Activated B cell treated with CpG ODN at 0.5 μM for 24 hours (primary cell): ENCODE results near the gene CLRN2. TPM values are rescaled to one million over a fixed set of nuclear protein-coding genes. Genes with fewer than 3 reads are reported as not detected.

Experiments
- ATAC-seq: fragments of 200-7000 bp; cut with Tn5 transposase; one replicate; pipeline ENCODE4 v1.10.0; 2021; ENCODE audit warnings: low read depth, mild to moderate bottlenecking, moderate library complexity
- CTCF ChIA-PET: fragments of 350-600 bp; sonication (Branson Sonifier 250); formaldehyde crosslinking; loops from one replicate; lab custom pipeline; 2021; ENCODE audit warnings: antibody characterized with exemption; lab: Charles Lee
- POLR2A ChIA-PET: fragments of 350-600 bp; sonication (Branson Sonifier 250); formaldehyde crosslinking; loops from one replicate; lab custom pipeline; 2021; ENCODE audit warnings: antibody characterized with exemption; lab: Charles Lee
- DNase-seq: peaks from one replicate; pipeline ENCODE4 v3.0.0; 2022
- H3K27ac Mint-ChIP-seq: one replicate; pipeline ENCODE4 v1.8.0; 2020; ENCODE audit warnings: mixed read lengths
- H3K27me3 Mint-ChIP-seq: one replicate; pipeline ENCODE4 v1.8.0; 2021; ENCODE audit warnings: mixed read lengths
- H3K36me3 Mint-ChIP-seq: one replicate; pipeline ENCODE4 v1.8.0; 2021; ENCODE audit warnings: low read depth, mixed read lengths
- H3K4me1 Mint-ChIP-seq: one replicate; pipeline ENCODE4 v1.8.0; 2021; ENCODE audit warnings: mixed read lengths
- H3K4me3 Mint-ChIP-seq: one replicate; pipeline ENCODE4 v1.8.0; 2020; ENCODE audit warnings: mild to moderate bottlenecking, mixed read lengths
- H3K9me3 Mint-ChIP-seq: one replicate; pipeline ENCODE4 v1.8.0; 2020; ENCODE audit warnings: mixed read lengths
- intact Hi-C: fragments of 100-400 bp; cut with micrococcal nuclease; formaldehyde crosslinking; loops from one replicate; pipeline ENCODE4 v1.15.1; 2024
- total RNA-seq: library from RNA; stranded (reverse); gene quantifications from 2 replicates; pipeline ENCODE4 v1.2.3, GENCODE V29; 2022
- TF ChIP-seq, protein P1 (sequence below): fragments of 200-600 bp; IDR thresholded peaks from one replicate; pipeline ENCODE4 v1.8.0; 2022; ENCODE audit warnings: antibody characterized with exemption, mild to moderate bottlenecking

The CLRN2 gene
- total RNA-seq, 1 donor from 2014 or later: not detected

DNA sequence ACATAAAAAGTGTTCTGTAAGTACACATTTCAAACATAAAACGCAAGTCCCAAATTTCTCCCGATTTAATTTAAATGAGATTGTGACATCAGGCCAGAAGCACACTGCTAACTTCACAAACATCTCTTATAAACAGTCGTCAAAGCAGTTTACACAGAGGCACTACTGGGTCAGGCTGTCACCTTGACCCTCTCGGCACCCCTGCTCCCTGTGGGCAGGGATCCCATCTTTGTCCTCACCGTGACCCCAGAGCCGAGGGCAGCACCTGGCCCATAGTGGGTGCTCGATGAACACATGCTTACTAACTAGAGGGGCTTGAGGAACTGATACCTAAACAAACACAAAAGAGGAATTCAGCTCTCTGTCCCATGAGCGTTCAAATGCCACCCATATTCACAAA is 25.2 kb upstream of the CLRN2 start:
- DNase-seq (no peak), ATAC-seq (no peak)
- H3K36me3 Mint-ChIP-seq: peaks cover 50% of the 10 kb centered on the region
- ChIA-PET CTCF (no interaction called here), POLR2A (no interaction called here)
- H3K27me3 Mint-ChIP-seq: no peaks in the 10 kb centered on the region
- peaks cover 4% of the 10 kb centered on the region for H3K4me1 Mint-ChIP-seq
- H3K9me3 Mint-ChIP-seq: no peaks in the 10 kb centered on the region
- no peak overlapping the region for H3K4me3 Mint-ChIP-seq
- intact Hi-C loops: no loop called here
- no peak overlapping the region for H3K27ac Mint-ChIP-seq
- TF ChIP-seq, protein P1, sequence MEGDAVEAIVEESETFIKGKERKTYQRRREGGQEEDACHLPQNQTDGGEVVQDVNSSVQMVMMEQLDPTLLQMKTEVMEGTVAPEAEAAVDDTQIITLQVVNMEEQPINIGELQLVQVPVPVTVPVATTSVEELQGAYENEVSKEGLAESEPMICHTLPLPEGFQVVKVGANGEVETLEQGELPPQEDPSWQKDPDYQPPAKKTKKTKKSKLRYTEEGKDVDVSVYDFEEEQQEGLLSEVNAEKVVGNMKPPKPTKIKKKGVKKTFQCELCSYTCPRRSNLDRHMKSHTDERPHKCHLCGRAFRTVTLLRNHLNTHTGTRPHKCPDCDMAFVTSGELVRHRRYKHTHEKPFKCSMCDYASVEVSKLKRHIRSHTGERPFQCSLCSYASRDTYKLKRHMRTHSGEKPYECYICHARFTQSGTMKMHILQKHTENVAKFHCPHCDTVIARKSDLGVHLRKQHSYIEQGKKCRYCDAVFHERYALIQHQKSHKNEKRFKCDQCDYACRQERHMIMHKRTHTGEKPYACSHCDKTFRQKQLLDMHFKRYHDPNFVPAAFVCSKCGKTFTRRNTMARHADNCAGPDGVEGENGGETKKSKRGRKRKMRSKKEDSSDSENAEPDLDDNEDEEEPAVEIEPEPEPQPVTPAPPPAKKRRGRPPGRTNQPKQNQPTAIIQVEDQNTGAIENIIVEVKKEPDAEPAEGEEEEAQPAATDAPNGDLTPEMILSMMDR: no peak

DNA sequence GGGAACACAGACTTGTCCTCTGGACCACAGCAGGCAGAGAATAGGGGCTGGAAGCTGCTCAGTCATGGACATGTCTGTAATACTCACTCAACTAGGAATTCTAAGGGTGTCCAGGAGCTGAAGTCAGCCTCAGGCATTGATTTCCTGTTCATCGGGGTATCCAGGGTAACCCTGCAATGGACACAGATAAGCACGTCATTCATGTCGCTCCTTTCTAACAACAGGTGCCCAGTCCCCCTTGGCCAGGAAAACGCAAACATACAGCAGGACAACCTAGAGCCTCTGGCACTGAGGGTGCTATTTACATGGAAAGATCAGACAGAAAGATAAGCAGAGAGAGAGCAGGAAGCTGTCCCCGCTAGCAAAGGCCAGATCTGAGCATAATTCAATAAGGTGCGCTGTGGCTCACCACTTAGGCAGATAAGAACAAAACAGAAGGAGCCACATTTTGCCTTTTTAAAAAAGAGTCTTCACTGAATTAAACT is 24.3 kb upstream of the CLRN2 start:
- intact Hi-C loops: no loop called here
- CTCF ChIA-PET: no interaction called here
- no peak overlapping the region for H3K4me3 Mint-ChIP-seq
- no peaks in the 10 kb centered on the region for H3K9me3 Mint-ChIP-seq
- ATAC-seq (no peak), DNase-seq (no peak)
- no peak overlapping the region for H3K27ac Mint-ChIP-seq
- peaks cover 4% of the 10 kb centered on the region for H3K4me1 Mint-ChIP-seq
- TF ChIP-seq, protein P1: no peak
- H3K36me3 Mint-ChIP-seq: peaks cover 47% of the 10 kb centered on the region
- no peaks in the 10 kb centered on the region for H3K27me3 Mint-ChIP-seq
- POLR2A ChIA-PET: no interaction called here

GRCh38 chr4:17491196-17491595 is 23.8 kb upstream of the CLRN2 start:
- peaks cover 45% of the 10 kb centered on the region for H3K36me3 Mint-ChIP-seq
- ChIA-PET CTCF (no interaction called here), POLR2A (no interaction called here)
- no peaks in the 10 kb centered on the region for H3K27me3 Mint-ChIP-seq
- ATAC-seq (no peak), DNase-seq (no peak)
- TF ChIP-seq, protein P1: no peak
- H3K9me3 Mint-ChIP-seq: no peaks in the 10 kb centered on the region
- H3K4me3 Mint-ChIP-seq: no peak overlapping the region
- no peak overlapping the region for H3K27ac Mint-ChIP-seq
- H3K4me1 Mint-ChIP-seq: peaks cover 4% of the 10 kb centered on the region
- intact Hi-C loops: no loop called here

DNA sequence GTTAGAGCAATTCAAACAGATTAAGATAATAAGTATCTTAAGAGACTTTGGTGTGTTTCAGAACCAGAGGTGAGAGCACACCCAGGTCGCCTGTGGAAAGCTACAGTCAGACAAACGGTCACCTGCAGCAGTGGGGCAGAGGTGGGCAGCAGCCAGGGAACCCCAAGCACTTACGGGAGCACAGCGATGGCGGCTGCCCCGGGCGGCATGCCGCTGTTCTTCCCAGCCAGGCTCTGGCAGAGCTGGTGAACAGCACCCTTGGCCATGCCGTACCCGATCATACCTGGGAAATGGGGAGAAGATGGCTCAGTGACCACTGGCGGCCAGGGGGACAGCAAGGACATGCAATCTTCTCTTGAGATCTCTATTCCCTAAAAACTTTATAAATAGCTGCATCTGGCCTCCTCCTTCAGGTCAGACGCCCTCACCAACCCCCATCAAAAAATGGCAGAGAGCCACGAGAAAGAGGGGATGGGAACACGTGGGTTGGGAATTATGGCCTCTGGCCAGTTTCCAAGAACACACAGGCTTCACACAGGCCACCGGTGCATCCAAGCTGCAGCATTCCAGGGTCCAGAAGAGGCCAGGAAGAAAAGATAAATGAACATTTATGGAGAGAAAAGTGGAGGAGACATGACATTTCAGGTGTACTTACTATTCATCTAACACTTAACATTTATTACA is 22.8 kb upstream of the CLRN2 start:
- TF ChIP-seq, protein P1: no peak
- no peaks in the 10 kb centered on the region for H3K27me3 Mint-ChIP-seq
- no peaks in the 10 kb centered on the region for H3K9me3 Mint-ChIP-seq
- H3K36me3 Mint-ChIP-seq: peaks cover 38% of the 10 kb centered on the region
- CTCF ChIA-PET: no interaction called here
- peaks cover 4% of the 10 kb centered on the region for H3K4me1 Mint-ChIP-seq
- ATAC-seq (no peak), DNase-seq (no peak)
- no peak overlapping the region for H3K27ac Mint-ChIP-seq
- POLR2A ChIA-PET: no interaction called here
- intact Hi-C loops: no loop called here
- no peak overlapping the region for H3K4me3 Mint-ChIP-seq

GRCh38 chr4:17492876-17493275 is 22.1 kb upstream of the CLRN2 start:
- intact Hi-C loops: no loop called here
- H3K27me3 Mint-ChIP-seq: no peaks in the 10 kb centered on the region
- no peak for DNase-seq
- TF ChIP-seq, protein P1: no peak
- ChIA-PET POLR2A (no interaction called here), CTCF (no interaction called here)
- H3K27ac Mint-ChIP-seq: no peak overlapping the region
- H3K4me1 Mint-ChIP-seq: peaks cover 4% of the 10 kb centered on the region
- no peak overlapping the region for H3K4me3 Mint-ChIP-seq
- no peak for ATAC-seq
- H3K36me3 Mint-ChIP-seq: peaks cover 42% of the 10 kb centered on the region
- no peaks in the 10 kb centered on the region for H3K9me3 Mint-ChIP-seq
